B cell (primary cell): ENCODE measurements around the gene COL4A1. TPM values are rescaled to one million over a fixed set of nuclear protein-coding genes. Genes with fewer than 3 reads are reported as not detected.

ENCODE experiments used
- ATAC-seq: fragments of 200-7000 bp; cut with Tn5 transposase; one replicate; pipeline ENCODE4 v1.10.0; 2021; ENCODE audit warnings: low read depth, mild to moderate bottlenecking, moderate number of reproducible peaks, moderate library complexity
- CTCF ChIA-PET: fragments of 350-600 bp; sonication (Branson Sonifier 250); formaldehyde crosslinking; loops from one replicate; lab custom pipeline; 2021; ENCODE audit warnings: antibody characterized with exemption, inconsistent platforms; lab: Charles Lee
- POLR2A ChIA-PET: fragments of 350-600 bp; sonication (Branson Sonifier 250); formaldehyde crosslinking; loops from one replicate; lab custom pipeline; 2021; ENCODE audit warnings: antibody characterized with exemption; lab: Charles Lee
- DNase-seq: peaks from one replicate; pipeline ENCODE4 v3.0.0; 2013
- H2AFZ ChIP-seq: 2 replicates; pipeline ENCODE4 v1.6.1; 2012; ENCODE audit warnings: mild to moderate bottlenecking, low read depth, low read length; ENCODE audit not compliant: insufficient read depth, poor library complexity, severe bottlenecking
- H3K27ac ChIP-seq, 2 donors: 1 replicate in 1 of 2; 2 replicates in 1 of 2; pipeline ENCODE4 v1.5.1; 2012 to 2013; ENCODE audit warnings: low read length in 2 of 2, mild to moderate bottlenecking in 2 of 2, moderate library complexity in 1 of 2
- H3K27me3 ChIP-seq, 4 experiments: fragments of 200-600 bp in 1 of 4; sonication (generic) in 1 of 4; replicated peaks in 1 of 4; 1 replicate in 2 of 4; 2 replicates in 2 of 4; pipeline versions ENCODE4 v1.6.1 to v1.7.0; 2013 to 2016; ENCODE audit warnings: low read length in 3 of 4, mild to moderate bottlenecking in 2 of 4, mixed read lengths in 1 of 4, moderate library complexity in 1 of 4; ENCODE audit not compliant: insufficient read depth in 4 of 4, control insufficient read depth in 3 of 4; ENCODE audit errors: control extremely low read depth in 1 of 4
- H3K36me3 ChIP-seq, 2 experiments: replicated peaks in 1 of 2; 1 replicate in 1 of 2; 2 replicates in 1 of 2; pipeline versions ENCODE4 v1.6.1 to v1.7.1; 2013; ENCODE audit warnings: low read length in 1 of 2; ENCODE audit not compliant: insufficient read depth in 2 of 2, control insufficient read depth in 1 of 2; ENCODE audit errors: control extremely low read depth in 1 of 2, extremely low read depth in 1 of 2
- H3K4me1 ChIP-seq, 2 donors: fragments of 200-600 bp in 1 of 2; sonication (generic) in 1 of 2; 1 replicate in 1 of 2; 2 replicates in 1 of 2; pipeline versions ENCODE4 v1.5.1 to v1.6.1; 2013 to 2017; ENCODE audit warnings: low read length in 2 of 2; ENCODE audit not compliant: control insufficient read depth in 2 of 2, insufficient read depth in 2 of 2
- H3K4me2 ChIP-seq: replicated peaks from 2 replicates; pipeline ENCODE3; 2012; ENCODE audit warnings: mild to moderate bottlenecking, low read depth, low read length; ENCODE audit not compliant: poor library complexity, severe bottlenecking
- H3K4me3 ChIP-seq, 5 experiments: fragments of 200-600 bp in 1 of 5; sonication (generic) in 1 of 5; 1 replicate in 3 of 5; 2 replicates in 2 of 5; pipeline versions ENCODE4 v1.5.1 to v1.7.0; 2011 to 2016; ENCODE audit warnings: low read length in 4 of 5, mild to moderate bottlenecking in 4 of 5, low read depth in 2 of 5, control low read depth in 1 of 5, moderate library complexity in 1 of 5; ENCODE audit not compliant: insufficient read depth in 1 of 5; ENCODE audit errors: control extremely low read depth in 1 of 5, extremely low read depth in 1 of 5
- H3K79me2 ChIP-seq: fragments of 200-600 bp; sonication (generic); one replicate; pipeline ENCODE4 v1.6.0; 2016; ENCODE audit warnings: low read length; ENCODE audit not compliant: control insufficient read depth, insufficient read depth
- H3K9ac ChIP-seq: fragments of 200-600 bp; sonication (generic); 2 replicates; pipeline ENCODE4 v1.6.1; 2017; ENCODE audit warnings: mild to moderate bottlenecking, low read length, moderate library complexity
- H3K9me3 ChIP-seq, 3 donors: one replicate each; pipeline versions ENCODE4 v1.6.1 to v1.7.1; 2013; ENCODE audit warnings: low read length in 2 of 3; ENCODE audit not compliant: control insufficient read depth in 2 of 3, insufficient read depth in 1 of 3; ENCODE audit errors: control extremely low read depth in 1 of 3
- H4K20me1 ChIP-seq: 2 replicates; pipeline ENCODE4 v1.6.0; 2012; ENCODE audit warnings: mild to moderate bottlenecking, low read length; ENCODE audit not compliant: insufficient read depth, control insufficient read depth, poor library complexity, severe bottlenecking
- H3K27ac Mint-ChIP-seq: one replicate; pipeline ENCODE4 v1.8.0; 2021; ENCODE audit warnings: mixed read lengths
- H3K27me3 Mint-ChIP-seq: one replicate; pipeline ENCODE4 v1.8.0; 2021; ENCODE audit warnings: mixed read lengths
- H3K4me1 Mint-ChIP-seq: one replicate; pipeline ENCODE4 v1.8.0; 2021; ENCODE audit warnings: mixed read lengths
- H3K4me3 Mint-ChIP-seq: one replicate; pipeline ENCODE4 v1.8.0; 2021; ENCODE audit warnings: mixed read lengths
- H3K9me3 Mint-ChIP-seq: one replicate; pipeline ENCODE4 v1.8.0; 2022; ENCODE audit warnings: mixed read lengths; ENCODE audit not compliant: insufficient read depth
- EZH2 ChIP-seq: IDR thresholded peaks from 2 replicates; pipeline ENCODE4 v1.6.1; 2012; ENCODE audit warnings: borderline replicate concordance, low read depth, mild to moderate bottlenecking, moderate library complexity, low read length; ENCODE audit not compliant: insufficient read depth, poor library complexity, severe bottlenecking
- WGBS: methylation state at CpG from one replicate; pipeline ENCODE4 v1.1.5; 2013; ENCODE audit warnings: missing lambda C conversion rate; ENCODE audit not compliant: insufficient coverage; 5-methylcytosine and 5-hydroxymethylcytosine counted together
- intact Hi-C: fragments of 100-400 bp; cut with micrococcal nuclease; formaldehyde crosslinking; loops from one replicate; pipeline ENCODE4 v1.10.0; 2022
- polyA plus RNA-seq: library from polyadenylated mRNA; depleted of rRNA; stranded (reverse); fragments of >200 nt; gene quantifications from 2 replicates; pipeline ENCODE4 v1.2.3, GENCODE V29; 2012
- total RNA-seq, 2 donors: library from RNA; stranded (reverse); fragments of 120-200 nt in 1 of 2; gene quantifications; 1 replicate in 1 of 2; 2 replicates in 1 of 2; pipeline versions ENCODE4 v1.2.3 to v1.2.4, GENCODE V29; 2013 to 2022
- TF ChIP-seq, protein P1 (sequence below): fragments of 200-600 bp; IDR thresholded peaks from one replicate; pipeline ENCODE4 v1.8.0; 2022; ENCODE audit warnings: antibody characterized with exemption, mild to moderate bottlenecking

The COL4A1 gene
- total and polyA plus RNA-seq, 2 donors (not counting 1 experiment from before 2014, with no cell fraction given), result not detected

- Histone ChIP-seq H3K27ac (no peak overlapping the region), H3K36me3 (no peaks in the 10 kb centered on the region), H4K20me1 (no peaks in the 10 kb centered on the region), H3K79me2 (no peaks in the 10 kb centered on the region), H3K4me2 (no peak overlapping the region), H3K9me3 (peaks cover 0 to 3% (median 0%) of the 10 kb centered on the region in 3 donors), H3K27me3 (no peaks in the 10 kb centered on the region), H3K4me1 (no peaks in the 10 kb centered on the region), H3K4me3 (no peak overlapping the region), H3K9ac (no peak overlapping the region), H2AFZ (no peak overlapping the region)
- intact Hi-C loops, result no loop called here
- POLR2A ChIA-PET, result no interaction called here
- Mint-ChIP-seq H3K4me3 (no peak overlapping the region), H3K9me3 (no peaks in the 10 kb centered on the region), H3K4me1 (no peaks in the 10 kb centered on the region), H3K27ac (no peak overlapping the region), H3K27me3 (peaks cover 10% of the 10 kb centered on the region)
- CTCF ChIA-PET, result no interaction called here
- no peak for ATAC-seq
- TF ChIP-seq, protein P1, sequence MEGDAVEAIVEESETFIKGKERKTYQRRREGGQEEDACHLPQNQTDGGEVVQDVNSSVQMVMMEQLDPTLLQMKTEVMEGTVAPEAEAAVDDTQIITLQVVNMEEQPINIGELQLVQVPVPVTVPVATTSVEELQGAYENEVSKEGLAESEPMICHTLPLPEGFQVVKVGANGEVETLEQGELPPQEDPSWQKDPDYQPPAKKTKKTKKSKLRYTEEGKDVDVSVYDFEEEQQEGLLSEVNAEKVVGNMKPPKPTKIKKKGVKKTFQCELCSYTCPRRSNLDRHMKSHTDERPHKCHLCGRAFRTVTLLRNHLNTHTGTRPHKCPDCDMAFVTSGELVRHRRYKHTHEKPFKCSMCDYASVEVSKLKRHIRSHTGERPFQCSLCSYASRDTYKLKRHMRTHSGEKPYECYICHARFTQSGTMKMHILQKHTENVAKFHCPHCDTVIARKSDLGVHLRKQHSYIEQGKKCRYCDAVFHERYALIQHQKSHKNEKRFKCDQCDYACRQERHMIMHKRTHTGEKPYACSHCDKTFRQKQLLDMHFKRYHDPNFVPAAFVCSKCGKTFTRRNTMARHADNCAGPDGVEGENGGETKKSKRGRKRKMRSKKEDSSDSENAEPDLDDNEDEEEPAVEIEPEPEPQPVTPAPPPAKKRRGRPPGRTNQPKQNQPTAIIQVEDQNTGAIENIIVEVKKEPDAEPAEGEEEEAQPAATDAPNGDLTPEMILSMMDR, result no peak
- TF ChIP-seq EZH2, result no peak
- no peak for DNase-seq
- 88% methylated on average over 2 of the region's 5 CpGs for WGBS
These were observed 47.9 kb upstream of the COL4A1 start for GRCh38 chr13:110354715-110355473.

DNA sequence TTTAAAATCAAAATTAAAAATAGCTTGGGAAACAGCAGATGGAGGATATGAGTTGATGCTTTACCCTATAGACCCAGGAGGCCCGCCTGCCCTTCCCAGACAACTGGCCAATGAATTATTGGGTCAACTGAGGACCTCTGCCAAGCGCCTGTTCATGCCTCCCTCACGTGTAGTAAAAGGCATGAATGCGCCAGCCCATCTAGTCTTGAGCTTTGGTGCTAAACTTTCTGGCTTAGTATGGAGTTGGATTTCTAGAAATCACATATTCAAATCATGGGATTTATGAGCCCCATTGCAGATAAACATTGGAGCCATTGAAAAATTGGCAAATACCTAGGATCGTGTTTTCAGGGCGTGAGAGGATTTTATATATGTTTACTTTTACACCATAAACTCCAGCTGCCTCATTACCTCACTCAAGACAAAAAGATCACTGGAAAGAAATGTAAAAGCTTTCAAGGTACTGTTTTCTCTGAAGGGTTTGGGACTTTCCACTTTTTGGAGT, 47.2 kb upstream of the COL4A1 start:
- POLR2A ChIA-PET, result no interaction called here
- H3K4me1 Mint-ChIP-seq, result no peaks in the 10 kb centered on the region
- H3K4me1 ChIP-seq, result no peaks in the 10 kb centered on the region
- WGBS, result 92% methylated on average over 3 of the region's 6 CpGs
- H3K27ac Mint-ChIP-seq, result no peak overlapping the region
- CTCF ChIA-PET, result no interaction called here
- H3K9me3 Mint-ChIP-seq, result no peaks in the 10 kb centered on the region
- peaks cover 0 to 3% (median 0%) of the 10 kb centered on the region in 4 experiments for H3K27me3 ChIP-seq
- H3K79me2 ChIP-seq, result no peaks in the 10 kb centered on the region
- ATAC-seq (no peak), DNase-seq (no peak)
- no peak overlapping the region for H2AFZ ChIP-seq
- H3K27me3 Mint-ChIP-seq, result peaks cover 10% of the 10 kb centered on the region
- intact Hi-C loops, result no loop called here
- no peak for TF ChIP-seq EZH2
- TF ChIP-seq, protein P1, result no peak
- no peaks in the 10 kb centered on the region for H4K20me1 ChIP-seq
- no peak overlapping the region for H3K9ac ChIP-seq
- H3K4me3 Mint-ChIP-seq, result no peak overlapping the region
- H3K27ac ChIP-seq, result no peak overlapping the region
- no peaks in the 10 kb centered on the region for H3K36me3 ChIP-seq
- H3K4me2 ChIP-seq, result no peak overlapping the region
- H3K9me3 ChIP-seq, result peaks cover 0 to 3% (median 0%) of the 10 kb centered on the region in 3 donors
- H3K4me3 ChIP-seq, result no peak overlapping the region
